IPS-NIHi11 (cell line): ENCODE measurements around the gene DPH7.
"Not testable (repeated sequence)": the region's sequence is repeated elsewhere in the genome, so short reads cannot be mapped to it uniquely, and the experiment has no call there.

ENCODE experiments used
- DNase-seq: peaks from one replicate; pipeline ENCODE4 v3.0.0; 2012; ENCODE audit warnings: mixed read lengths, low spot score

Gene DPH7

DNA sequence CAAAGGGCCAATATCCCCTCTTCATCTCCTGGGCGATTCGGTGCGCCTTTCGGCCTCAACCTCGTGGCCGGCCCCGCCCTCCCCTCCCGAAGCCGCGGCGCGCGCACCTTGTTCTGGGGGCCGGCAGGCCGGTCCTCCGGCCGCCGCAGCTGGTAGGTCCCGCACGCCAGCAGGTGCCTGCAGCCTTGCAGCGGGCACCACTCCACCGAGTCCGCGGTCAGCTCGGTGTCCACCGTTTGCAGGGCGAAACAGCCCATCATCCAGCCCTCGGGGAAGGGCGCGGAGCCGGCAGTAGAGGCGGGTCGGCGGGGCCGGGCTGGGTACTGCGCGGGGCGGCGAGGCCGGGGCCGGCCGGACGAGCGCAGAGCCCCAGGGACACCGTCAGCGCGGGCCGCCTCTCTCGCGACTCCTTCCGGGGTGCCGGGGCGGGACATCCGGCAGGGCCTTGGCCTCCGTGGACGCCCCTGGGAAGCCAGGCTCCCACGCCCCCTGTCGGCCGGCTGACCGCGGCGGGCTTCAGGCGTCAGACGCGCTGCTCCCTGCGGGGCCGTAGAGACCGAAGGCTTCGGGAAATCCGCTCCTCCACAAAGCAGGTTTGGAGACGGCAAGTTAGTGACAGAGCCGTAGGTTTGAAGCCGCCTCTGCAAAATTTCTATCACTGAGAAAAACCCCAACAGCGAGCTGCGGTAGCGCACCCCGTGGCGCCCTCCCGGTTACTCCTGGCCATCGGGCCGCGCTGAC is at the start of gene DPH7:
TSS of gene DPH7 (minus strand) at position 408 of the 741 bp plus-strand sequence. CDS start at position 260, 148 bp downstream.
- DNase-seq = peak; percentile 99

DNA sequence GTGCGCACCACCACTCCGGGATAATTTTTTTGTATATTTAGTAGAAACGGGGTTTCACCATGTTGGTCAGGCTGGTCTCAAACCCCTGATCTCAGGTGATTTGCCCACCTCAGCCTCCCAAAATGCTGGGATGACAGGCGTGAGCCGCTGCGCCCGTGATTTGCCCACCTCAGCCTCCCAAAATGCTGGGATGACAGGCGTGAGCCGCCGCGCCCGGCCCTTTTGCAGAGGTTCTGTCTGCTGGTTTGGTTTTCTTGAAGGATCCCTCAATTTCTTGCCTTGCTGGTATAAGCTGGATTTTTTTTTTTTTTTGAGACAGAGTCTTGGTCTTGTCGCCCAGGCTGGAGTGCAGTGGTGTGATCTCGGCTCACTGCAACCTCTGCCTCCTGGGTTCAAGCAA is 48.7 kb upstream of the DPH7 start:
- not testable (repeated sequence) for DNase-seq

DNA sequence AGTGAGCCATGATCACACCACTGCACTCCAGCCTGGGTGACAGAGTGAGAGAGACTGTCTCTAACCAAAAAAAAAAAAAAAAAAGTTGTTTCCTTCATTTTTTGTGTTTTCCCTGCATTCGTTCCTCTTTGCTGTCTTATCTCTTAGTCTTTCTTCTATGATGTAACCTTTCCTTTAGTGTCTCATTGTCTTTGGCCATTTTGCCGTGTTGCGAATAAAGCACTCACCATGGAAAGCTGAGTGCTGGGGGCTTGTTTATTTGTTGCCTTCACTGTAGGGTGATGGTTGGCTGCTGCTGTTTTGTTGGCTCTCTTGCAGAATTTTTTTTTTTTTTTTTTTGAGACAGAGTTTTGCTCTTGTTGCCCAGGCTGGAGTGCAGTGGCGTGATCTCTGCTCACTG is 47.7 kb upstream of the DPH7 start:
- no peak for DNase-seq

DNA sequence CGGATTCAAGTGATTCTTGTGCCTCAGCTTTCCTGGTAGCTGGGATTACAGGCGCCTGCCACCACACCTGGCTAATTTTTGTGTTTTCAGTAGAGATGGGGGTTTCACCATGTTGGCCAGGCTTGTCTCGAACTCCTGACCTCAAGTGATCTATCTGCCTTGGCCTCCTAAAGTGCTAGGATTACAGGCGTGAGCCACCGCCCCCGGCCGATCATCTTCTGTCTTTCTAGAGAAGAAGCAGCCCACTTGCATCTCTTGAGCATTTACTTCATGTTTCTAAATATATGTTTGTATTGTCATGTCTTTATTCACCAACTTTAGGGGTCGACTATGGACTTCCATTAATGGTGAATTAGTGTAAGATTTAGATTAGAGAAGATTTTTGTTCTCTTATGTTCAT is 43.5 kb upstream of the DPH7 start:
- not testable (repeated sequence) for DNase-seq

DNA sequence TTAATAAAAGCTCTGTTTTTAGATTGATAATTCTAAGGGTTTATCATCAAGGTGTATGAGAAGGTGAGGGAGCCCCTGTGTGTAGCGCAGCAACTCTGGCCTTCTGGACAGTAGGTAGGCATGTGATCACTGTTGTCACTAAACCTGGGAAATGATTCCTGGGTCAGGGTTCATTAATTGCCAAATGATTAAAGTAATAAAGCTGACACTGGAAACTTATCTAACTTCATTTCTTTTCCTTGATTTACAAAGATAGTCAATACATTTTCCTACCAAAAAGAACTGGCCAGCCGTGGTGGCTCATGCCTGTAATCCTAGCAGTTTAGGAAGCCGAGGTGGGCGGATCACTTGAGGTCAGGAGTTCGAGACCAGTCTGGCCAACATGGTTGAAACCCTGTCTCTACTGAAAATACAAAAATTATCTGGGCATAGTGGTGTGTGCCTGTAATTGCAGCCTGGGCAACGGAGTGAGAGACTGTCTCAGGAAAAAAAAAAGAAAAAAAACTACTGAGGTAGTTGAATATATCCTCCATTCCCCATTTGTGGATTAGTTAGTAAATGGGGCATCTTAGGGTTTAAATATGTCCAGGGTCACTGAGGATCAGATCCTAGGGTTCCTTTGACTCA is 42.5 kb upstream of the DPH7 start:
- DNase-seq = no peak

DNA sequence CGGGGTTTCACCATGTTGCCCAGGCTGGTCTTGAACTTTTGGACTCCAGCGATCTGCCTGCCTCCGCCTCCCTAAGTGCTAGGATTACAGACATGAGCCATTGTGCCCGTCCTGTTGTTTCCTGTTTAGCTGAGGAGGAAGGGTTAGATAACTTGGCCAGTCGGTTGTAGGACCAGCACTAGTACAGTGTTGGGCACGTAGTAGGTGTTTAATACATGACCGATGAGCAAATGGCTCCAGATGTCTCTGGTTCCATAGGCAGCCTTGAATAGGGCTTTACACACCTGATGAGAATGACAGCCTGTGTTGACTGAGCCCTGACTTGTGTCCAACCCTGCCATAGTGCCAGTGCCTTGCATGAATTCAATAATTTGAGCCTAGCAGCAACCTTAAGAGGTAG is 41.9 kb upstream of the DPH7 start:
- no peak for DNase-seq

DNA sequence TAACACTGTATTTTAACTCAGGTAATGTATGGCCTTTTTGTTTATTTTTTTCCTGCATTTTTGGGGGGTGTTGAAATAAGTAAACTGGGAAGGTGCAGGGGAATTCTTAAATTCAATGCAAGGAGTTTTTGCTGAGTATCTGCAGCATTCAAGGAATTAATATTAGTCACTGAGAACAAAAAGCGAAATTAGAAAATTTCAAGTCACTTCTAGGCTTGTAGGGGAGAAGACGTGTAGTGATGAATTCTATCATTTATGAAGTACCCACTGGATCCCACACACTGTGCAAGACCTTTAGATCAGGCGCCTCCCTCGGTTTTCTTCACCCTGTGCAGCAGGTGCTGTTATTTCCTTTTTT is 41.3 kb upstream of the DPH7 start:
- DNase-seq = no peak

DNA sequence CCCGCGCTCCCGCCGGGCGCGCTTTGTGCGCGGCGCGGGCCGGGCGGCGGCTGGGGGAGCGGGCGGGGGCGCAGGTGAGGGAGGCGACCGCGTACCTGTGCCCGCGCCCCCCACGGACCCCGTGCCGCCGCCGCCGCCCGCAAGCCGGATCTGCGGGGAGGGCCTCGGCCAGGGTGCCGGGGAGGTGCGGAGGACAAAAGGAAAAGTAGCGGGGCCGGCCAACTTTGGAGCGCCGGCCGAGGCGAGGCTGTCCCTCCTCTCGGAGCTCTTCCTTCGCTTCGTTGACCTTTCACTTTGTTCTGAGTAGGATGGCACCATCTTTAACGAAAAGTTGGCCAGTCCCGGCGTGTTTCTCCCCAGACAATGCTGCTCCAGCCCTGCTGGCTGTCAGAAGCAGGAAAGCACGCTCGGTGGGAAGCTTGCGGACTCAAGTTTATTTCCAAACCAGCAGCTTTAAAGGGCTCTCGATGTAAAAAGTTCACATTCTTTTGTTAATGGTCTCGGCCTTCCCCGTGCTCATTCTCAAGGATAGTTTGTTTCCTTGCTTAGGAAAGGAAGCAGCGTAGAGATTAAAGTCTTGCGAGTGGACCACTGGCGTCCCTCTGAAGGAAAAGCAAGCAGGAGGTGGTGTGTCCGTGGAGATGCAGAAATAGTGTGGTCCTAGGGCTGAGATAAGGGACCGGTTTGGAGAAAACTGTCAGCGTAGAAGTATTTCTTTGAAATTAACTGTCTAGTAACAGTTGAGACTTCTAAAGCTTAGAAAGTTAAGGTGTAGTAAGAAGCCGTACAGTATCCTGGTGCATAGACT is 40.7 kb upstream of the DPH7 start:
- DNase-seq = no peak

DNA sequence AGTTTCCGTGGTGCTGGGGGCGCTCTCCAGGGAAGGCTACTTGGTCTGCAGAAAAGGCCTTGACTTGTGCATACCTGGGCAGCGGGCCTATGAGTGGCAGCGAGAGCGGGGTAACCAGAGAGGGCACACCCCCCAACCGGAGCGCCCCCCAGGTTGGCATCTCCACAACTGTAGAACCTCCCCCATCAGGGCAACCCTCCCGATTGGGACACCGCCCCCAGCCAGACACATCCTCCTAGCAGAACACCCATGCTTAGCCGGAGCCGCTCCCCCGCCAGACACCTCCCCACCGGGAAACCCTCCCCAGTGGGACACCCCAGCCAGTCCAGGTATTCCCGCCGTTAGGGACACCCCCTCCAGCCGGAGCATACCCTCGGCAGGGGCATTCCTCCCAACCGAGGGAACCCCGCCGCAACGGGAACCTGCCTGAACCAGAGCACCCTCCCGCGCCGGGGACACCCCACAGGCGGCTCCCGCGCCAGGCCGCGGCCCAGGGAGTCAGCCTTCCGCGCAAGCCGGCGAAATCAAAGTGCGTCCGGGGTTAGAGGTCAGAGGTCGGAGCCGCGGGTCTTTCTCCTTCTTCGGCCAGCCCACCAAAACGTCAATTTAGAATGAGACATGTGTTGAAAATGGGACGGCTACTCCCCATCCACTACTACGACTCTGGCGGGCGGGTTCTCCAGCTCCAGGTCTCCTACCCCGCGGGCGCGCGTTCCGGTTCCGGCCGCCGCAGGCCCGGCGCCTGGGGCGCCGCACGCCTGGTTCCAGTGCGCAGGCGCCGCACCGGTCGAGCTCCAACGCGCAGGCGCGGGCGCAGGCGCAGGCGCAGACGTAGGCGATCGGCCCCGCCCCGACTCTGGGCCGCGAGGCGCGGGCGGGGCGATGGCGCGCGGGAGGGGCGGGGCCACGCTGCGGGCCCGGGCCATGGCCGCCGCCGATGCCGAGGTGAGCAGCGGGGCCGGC is 39.7 kb upstream of the DPH7 start, which contains the start of gene EHMT1:
TSS of gene EHMT1 (plus strand) at position 901 of the 963 bp plus-strand sequence. CDS start at position 925, 24 bp downstream.
- DNase-seq = peak; percentile 98

DNA sequence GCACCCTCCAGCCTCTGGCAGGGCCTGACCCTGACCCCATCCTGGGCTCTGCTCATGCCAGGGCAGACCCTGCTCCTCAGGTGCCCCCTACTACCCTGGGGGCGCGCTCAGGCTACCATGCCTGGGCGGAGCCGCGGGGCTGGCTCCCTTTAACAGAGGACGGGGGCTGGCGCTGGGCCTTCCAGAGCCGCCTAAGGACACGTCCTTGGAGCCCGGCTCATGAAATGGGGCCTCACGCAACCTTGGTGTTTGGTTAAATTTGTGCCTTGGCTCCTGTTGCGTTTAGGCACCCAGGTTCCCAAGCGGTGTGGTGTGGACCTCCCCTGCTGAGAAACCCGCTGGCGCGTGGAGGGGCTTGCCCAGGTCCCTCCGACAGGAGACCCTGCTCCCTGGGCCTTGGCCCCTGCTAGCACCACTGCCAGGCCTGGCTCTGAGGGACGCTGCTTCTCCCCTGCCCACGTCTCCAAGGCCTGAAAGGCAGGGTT is 36.7 kb upstream of the DPH7 start:
- no peak for DNase-seq

DNA sequence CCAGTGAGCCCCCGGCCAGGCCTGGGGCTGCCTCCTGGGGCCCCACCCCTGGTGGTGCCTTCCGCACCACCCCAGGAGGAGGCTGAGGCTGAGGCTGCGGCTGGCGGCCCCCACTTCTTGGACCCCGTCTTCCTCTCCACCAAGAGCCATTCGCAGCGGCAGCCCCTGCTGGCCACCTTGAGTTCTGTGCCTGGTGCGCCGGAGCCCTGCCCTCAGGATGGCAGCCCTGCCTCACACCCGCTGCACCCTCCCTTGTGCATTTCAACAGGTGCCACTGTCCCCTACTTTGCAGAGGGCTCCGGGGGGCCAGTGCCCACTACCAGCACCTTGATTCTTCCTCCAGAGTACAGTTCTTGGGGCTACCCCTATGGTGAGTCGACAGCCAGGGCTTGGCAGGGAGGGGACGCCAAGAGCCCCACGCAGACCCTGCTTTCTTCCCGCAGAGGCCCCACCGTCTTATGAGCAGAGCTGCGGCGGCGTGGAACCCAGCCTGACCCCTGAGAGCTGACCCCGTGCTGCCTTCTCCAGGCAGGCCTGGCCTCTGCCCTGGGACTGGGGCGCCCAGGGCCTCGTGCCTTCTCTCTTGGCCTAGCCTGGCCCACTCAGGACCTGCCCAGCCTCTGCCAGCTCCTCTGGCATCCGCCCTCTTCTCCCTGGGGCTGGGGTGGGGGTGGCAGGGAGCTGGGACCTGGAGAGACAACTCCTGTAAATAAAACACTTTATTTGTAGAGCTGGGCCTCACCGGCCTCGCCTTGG is 36.1 kb upstream of the DPH7 start:
- peak; percentile 34 for DNase-seq

DNA sequence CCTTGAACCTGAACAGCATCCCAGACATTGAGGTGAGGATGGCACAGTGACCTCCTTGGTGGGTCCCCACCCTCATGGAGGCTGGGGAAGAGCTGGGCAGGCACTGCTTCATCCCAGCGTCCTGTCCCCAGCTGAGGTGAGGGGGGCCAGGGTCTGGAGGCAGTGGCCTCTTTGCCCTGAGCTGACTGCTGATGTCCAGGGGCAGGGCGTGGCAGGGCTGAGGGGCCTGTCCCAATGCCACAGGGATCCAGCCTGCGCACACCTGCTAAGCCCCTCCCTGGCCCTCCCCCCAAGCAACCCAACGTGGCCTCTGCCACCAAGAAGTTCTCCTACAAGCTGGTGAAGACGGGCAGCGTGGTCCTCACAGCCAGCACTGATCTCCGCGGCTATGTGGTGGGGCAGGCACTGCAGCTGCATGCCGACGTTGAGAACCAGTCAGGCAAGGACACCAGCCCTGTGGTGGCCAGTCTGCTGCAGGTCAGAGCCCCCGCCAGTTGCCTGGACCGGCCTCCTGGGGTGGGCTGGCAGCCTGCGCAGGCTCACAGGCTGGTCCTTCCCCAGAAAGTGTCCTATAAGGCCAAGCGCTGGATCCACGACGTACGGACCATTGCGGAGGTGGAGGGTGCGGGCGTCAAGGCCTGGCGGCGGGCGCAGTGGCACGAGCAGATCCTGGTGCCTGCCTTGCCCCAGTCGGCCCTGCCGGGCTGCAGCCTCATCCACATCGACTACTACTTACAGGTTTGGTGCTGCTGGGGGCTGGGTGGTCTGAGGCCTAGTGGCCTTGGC is 35.2 kb upstream of the DPH7 start:
- no peak for DNase-seq

DNA sequence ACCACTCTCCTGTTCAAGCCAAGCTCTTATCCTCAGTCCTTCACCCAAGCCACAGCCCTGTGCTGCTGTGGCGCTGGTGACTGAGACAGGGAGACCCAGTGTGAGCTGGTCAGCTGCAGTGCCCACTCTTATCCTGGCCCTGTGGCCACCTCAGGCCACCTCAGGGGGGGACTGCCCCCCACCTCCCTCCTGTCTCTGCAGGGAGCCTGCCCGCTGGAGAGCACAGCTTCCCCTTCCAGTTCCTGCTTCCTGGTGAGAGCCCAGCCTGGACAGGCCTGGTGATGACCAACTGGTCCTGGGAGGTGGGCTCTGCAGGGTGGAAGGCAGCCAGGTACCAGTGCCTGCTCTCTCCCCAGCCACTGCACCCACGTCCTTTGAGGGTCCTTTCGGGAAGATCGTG is 34.5 kb upstream of the DPH7 start:
- no peak for DNase-seq

DNA sequence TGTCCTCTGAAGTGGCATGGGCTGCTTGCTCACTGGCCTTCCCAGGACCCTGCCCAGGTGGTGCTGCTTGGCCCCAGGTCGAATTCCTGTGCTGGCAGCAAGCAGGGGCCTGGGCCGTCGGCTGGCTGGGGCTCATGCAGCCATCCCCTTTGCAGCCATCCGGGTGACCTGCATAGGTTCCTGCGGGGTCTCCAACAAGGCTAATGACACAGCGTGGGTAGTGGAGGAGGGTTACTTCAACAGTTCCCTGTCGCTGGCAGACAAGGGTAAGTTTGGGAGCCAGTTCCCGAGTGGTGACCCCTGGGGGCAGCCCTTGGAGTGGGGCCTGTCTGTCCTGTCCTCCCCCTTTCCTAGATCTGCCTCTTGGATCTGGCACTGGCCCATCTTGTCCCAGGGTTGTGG is 34.0 kb upstream of the DPH7 start:
- peak; percentile 6 for DNase-seq

DNA sequence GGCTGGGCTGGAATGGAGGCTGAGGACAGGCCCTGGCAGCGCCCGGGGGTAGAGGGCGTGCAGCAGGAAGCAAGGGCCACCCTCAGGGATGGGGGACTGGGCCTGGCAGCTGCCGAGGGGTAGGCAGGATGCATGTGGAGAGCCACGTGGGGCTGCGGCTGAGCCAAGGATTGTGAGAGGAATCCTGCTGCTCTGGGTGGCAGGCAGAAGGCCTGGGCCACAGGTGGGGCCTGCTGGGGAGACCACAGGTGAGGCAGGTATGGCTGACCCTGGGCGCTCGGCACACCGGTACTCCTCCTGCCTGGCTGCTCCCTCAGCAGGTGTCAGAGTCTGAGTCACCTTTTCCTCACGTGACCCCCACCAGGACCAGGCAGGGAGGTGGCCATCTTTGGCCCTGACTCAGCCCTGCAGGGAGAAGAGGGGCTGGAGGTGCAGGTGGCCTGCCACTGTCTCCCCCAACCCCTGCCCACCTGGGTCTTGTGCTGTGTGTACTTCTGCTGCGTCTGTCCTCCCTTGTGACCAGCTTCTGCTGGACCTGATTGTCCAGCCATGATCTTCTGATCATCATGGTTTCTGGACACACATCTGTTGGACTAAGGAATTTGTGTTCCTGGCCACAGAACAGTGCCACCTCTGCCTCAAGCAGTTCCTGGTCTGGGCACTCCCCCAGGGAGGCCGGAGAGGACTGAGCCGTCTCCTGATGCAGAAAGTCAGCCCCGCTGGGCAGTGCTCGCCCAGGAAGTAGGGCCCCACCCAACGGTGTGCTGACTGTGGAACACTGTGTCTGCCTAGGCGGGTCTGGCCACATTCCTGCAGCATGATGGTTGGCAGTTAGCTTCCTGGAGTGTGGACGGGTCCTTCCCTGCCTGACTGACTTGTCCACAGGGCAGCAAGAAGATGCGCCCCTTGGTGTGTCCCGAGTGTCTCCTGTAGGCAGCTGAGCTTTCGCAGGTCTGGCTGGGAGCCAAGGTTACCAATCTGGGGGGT is 33.2 kb upstream of the DPH7 start:
- DNase-seq = peak; percentile 50

DNA sequence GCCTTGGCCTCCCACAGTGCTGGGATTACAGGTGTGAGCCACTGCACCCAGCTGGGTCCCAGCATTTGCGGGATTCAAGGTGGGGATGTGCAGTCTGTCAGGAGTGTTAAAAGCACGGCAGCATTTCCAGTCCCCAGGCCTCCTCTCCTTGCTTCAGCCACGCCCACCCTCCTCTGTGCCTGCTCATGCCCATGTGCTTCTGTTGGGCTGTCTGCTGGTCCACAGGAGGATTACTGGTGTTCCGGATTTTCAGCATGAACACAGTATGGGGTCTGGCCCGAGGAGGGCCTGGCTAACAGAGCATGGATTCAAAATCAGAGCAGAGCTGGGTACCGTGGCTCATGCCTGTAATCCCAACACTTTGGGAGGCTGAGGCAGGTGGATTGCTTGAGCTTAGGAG is 32.2 kb upstream of the DPH7 start:
- DNase-seq = peak; percentile 17

DNA sequence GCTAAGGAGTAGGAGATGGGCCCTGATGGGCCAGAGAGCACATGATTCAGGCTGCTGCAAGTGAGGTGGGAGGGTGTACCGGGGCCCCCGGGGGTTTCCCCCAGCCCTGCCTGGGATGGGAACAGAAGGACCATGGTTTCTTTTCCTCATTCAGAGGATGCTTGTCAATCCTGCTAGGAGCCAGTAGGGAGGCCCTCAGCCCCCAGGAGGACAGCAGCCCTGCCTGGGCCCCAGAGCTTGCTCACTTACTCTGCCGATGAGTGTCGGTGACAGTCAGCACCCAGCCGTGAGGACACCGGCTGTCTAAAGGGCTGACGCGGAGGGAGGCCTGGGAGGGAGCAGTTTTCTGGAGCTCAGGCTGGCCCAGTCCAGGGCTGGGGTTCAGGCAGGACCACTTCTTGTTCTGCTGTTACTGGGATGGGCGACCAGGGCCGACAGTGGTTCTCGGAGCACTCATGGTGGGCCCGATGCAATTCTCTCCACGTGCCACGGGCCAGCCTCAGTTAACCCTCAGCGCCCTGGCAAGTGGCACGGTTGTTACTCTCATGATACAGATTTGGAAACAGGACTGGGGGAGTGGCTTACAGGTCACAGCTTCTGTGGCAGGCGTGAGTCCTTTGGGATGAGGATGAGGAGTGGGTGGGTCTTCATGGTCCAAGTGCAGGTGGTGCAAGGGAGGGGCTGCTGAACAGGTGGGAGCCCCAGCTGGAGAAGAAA is 28.6 kb upstream of the DPH7 start:
- no peak for DNase-seq

DNA sequence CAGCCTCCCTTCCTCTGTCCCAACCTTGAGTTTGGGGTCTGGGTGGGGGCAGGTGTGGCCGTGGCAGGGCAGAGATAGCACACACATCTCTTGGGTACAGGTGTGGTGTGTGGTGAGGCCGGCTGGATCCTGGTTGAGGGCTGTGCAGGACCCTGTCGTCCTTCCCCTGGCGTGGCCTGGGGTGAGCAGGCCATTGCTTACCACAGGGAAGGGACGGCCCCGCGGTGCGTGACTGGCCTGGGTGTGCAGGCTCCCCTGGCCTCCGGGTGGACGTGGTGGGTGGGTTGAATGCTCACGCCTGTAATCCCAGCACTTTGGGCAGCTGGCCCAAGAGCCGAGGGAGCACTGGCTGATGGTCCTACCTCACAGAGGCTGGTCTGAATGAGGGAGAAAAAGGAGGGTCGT is 28.0 kb upstream of the DPH7 start:
- peak; percentile 4 for DNase-seq
